IPS-NIHi11 (cell line): Measurements from ENCODE around the gene NT5C1B.

Experiments used
- DNase-seq: peaks from one replicate; pipeline ENCODE4 v3.0.0; 2012; ENCODE audit warnings: mixed read lengths, low spot score

NT5C1B gene

GRCh38 chr2:18514526-18515461, 74.6 kb downstream of the NT5C1B start:
- DNase-seq, result no peak
